Measurements from ENCODE around the gene TM2D1.

DNA sequence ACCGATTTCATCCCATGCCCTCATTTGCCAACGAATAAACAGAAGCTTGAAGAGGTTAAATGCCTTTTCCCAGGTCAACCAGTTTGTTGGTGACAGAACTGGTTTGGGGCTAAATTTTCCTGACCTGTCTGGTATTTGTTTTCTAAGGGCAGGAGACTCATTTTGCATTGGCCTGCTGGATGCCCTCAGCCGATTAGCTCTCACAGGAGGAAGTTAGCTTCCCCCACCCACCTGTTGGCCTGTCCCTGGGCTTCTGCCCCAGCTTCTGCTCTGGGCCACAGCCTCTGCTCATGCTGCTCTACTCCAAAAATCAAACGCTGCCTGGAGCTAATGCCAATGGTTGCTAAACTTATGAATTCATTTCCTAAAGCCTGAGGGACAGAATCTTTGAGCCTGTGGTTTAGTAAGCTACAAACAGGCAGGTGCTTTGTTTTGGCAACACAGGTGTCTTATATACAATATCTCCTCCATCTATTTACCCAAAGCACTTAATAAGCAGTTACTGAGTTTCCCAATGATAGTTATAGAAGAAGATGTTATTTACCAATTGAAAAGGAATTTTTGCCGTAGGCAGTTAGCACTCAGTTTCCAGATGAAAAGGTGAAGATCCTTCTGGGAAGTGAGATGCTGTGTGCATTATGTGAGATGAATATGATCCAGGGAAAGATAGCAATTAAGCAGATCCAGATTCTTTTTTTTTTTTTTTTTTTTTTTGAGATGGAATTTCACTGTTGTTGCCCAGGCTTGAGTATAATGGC lies 82.3 kb downstream of the TM2D1 start:
- TF ChIP-seq GATA2 (IDR thresholded peaks at IDR 0.05; ENCODE audit: low read depth, low read length), result no peak
- no peak for TF ChIP-seq GATA3 (IDR thresholded peaks at IDR 0.05; ENCODE audit: low read depth, low read length)

Data from SH-SY5Y (cell line).